SKM-1 (cell line): ENCODE results near the gene PACSIN1.
"Not testable (repeated sequence)": the region's sequence is repeated elsewhere in the genome, so short reads cannot be mapped to it uniquely, and the experiment has no call there.

Experiments used
- DNase-seq: peaks from one replicate; lab custom pipeline; 2025; ENCODE audit not compliant: unreplicated experiment; lab: John Stamatoyannopoulos, UW

PACSIN1 gene

DNA sequence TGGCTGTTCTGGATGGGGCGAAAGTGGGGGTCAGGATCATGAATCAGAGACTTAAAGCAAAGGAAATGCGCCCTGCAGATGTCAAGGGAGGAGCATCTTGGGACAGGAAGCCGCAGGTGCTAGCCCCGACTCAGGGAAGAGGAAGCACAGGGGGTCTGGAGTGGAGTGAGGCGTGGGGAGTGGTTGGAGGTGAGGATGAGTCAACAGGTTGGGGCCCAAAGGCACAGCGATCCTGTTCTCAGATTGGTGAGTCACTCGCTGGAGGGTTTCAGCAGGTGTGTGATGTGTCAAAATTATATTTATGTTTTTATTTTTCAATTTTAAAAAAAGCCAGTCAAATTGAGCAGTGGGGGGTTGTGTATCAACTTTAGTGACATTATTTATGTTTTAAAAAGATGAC lies 19.0 kb downstream of the PACSIN1 start:
- no peak for DNase-seq

- DNase-seq = no peak
Measured at GRCh38 chr6:34485321-34486060, 19.6 kb downstream of the PACSIN1 start.

GRCh38 chr6:34486106-34486740 lies 20.3 kb downstream of the PACSIN1 start:
- DNase-seq = no peak

GRCh38 chr6:34486886-34487285 lies 21.0 kb downstream of the PACSIN1 start:
- not testable (repeated sequence) for DNase-seq

DNA sequence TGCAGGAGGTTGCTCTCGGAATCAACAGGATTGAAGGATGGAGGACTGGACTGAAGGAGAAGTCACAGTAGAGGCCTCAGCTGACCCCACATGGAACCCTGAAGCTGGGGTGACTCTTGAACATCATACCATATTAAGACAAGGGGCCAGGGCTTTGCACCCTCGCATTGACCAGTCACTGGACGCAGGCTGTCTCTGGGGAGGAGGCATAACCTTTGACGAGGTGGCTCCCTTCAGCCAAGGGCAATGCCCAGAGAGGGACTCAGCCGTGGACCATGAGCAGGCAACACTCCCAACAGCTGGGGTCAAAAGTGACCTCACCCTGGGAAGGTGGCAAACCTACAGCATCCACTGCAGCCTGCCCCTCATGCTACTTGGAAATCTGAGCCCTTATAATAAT lies 21.7 kb downstream of the PACSIN1 start:
- DNase-seq = no peak

DNA sequence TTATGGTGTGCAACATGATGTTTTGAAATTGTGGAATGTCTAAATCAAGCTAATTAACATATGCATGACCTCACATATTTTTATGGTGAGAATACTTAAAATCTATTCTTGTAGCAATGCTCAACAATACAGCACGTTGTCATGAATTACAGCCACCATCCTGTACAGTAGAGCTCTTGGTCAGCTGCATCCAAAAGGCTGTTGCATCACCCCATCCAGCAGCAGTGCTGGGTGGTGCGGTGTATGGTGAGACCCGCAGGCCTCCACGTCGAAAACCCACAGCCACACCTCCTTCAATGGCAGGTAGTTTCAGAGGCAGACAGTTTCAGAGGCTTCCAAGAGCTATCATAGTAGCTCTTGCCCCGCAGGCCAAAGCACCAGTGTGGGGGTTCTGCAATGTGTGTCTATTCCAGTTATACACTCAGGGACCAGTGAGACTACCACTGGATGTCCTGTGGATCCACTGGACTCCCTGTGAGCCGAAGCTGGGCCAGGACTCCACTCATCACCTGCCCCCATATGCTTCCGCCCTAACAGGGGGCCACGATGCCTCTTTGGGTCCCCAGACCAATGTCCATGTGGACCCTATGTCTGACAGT lies 23.4 kb downstream of the PACSIN1 start:
- no peak for DNase-seq

- DNase-seq = no peak
Measured at GRCh38 chr6:34490390-34491090, 24.7 kb downstream of the PACSIN1 start.

- DNase-seq = no peak
Measured at GRCh38 chr6:34491091-34491430, 25.2 kb downstream of the PACSIN1 start.

DNA sequence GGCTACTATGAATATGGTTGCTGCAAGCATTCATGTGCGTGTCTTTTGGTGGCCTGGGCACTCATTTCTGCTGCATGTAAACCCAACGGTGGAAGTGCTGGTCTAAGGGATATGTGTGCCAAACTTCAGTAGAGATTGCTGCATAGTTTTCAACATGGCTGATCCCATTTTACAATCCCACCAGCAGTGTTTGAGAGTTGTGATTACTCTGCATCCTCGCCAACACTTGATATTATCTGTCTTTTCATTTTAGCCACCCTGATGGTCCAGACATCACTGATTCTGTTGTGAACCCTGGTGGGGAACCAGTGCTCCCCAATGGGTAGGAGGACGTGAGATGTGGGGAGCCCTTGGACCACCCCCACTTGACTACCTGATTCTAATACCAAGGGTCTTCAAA lies 27.5 kb downstream of the PACSIN1 start:
- DNase-seq = no peak

- no peak for DNase-seq
Measured at GRCh38 chr6:34494973-34495372, 29.1 kb downstream of the PACSIN1 start.

DNA sequence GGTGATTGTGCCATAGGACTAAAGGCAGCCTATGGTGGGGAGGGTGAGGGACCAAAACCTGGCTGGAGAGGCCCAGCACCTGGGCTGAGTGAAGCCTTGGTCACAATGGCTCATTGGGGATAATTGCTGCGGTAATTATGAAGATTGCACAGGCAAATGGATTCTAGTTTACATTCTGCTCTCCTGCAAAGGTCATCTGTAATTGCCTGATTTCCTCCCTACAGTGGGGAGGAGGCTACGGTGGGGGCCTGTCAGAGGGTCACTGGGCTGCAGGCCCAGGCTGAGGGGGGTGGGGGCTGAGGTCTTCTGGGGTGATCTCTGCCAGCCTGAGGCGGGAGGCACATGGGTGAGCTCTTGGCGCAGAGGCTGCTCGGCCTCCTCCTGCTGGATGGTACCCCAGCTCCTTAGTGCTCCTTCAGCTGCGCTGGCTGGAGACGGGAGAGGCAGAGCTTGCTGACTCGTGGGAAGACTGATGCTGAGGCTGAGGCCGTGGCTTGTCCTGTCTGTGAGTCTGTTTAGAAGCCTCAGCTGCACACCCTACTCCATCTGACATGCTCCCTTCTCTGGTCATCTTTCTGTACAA lies 30.3 kb downstream of the PACSIN1 start:
- no peak for DNase-seq

DNA sequence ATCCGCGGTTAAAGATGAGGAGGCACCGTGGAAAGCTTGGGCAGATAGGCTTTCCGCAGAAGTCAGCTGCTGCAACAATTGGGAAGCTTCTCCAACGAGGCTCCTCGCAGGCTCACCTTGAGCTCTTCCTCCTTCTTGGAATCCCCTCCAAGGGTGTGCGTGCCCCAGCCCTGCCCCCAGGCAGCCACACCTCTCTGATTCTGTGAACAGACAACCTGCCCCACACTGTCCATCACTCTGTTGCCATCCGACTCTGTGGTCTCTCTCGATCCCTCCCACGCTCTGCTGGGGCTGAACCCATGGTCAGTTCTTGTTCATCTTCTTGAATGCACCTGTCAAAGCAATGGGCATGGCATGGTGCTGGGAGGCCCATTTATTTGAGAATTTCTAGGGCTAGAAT lies 31.5 kb downstream of the PACSIN1 start:
- no peak for DNase-seq

GRCh38 chr6:34506718-34507117 lies 40.8 kb downstream of the PACSIN1 start:
- DNase-seq = no peak

- no peak for DNase-seq
Measured at GRCh38 chr6:34508425-34508824, 42.5 kb downstream of the PACSIN1 start.

DNA sequence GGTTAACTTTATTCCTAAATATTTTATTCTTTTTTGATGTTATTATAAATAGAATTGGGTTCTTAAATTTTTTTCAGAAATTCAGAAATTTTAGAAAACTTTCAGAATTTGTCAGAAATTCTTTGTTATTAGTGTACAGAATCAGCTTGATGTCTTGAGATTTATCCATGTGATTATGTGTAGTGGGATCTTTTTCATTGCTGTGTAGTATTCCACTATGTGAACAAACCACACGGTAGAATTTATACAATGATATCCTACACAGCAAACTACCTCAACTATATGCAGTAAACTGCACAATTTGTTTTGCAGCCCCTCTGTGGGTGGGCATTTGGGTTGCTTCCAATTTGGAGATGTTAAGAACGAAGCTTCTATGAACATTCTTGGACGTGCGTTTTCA lies 43.9 kb downstream of the PACSIN1 start:
- DNase-seq = no peak

DNA sequence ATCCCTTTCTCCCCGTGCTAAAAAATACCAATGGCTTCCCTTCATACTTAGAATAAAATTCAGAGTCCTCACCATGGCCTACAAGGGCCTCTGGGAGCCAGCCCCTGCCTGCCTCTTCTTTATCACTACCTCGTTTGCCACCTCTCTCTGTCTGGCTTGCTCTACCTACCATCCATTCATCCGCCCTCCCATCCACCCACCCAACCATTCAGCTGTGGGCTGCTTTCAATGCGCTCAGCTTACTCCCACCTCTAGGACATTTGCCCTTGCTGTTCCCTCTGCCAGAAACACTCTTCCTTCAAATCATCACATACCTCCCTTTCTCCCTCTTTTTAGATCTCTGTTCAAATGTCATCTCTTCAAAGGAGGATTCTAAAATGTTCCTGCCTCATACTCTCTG lies 44.4 kb downstream of the PACSIN1 start:
- no peak for DNase-seq

- no peak for DNase-seq
Measured at GRCh38 chr6:34511214-34511914, 45.5 kb downstream of the PACSIN1 start.

DNA sequence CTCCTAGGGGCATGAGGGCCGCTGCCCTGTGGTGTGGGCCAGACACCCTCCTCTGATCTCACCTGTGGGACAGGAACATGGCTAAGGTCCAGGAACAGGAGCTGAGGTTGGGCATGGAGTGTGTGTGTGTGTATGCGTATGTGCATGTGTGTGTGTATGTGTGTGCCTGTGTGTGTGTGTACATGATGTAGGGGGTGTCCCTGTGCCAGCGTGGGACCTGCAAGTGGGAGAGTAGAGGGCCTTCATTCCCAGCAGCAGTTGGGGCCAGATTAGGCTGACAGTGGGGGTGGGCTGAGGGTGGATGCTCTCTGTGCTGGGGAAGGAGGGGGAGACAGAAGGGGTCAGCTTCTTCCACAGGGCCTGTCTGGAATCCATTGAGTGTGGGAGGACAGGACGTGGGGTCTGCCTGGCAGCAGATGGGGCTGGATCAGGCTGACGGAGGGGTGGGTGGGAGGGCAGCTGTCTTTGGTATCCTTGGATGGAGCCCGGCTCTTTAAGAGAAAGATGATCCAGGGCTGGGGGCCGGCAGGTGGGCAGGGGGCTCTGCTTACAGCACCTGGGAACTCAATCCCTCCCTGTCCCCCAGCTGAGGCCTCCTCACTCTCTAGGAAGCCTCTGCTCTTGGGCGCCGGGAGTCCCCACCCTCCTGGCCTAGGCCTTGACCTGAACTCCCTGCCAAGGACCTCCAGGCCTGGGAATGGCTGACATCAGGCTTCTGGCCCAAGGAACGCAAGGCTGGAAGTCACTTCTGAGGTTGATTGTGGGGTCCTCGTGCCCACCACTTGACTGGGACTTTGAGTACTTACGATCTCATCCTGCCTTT lies 46.2 kb downstream of the PACSIN1 start:
- no peak for DNase-seq

DNA sequence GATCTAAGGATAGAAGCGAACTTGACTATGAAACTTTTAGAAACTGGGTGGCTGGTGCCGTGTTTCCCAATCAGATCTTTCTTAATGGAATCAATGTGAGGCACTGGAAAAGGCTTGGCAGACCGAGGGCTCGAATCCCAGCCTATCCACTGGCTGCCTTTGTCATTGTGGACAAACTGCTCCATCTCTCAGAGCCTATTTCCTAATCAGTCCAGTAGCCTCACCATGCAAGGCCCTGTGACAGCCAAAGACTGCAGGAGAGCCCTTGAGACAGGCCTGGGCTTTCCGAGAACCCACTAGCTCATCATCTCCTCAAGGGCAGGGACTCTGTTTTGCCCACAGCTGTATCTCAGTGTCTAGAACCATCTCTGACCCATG lies 46.9 kb downstream of the PACSIN1 start:
- DNase-seq = no peak

DNA sequence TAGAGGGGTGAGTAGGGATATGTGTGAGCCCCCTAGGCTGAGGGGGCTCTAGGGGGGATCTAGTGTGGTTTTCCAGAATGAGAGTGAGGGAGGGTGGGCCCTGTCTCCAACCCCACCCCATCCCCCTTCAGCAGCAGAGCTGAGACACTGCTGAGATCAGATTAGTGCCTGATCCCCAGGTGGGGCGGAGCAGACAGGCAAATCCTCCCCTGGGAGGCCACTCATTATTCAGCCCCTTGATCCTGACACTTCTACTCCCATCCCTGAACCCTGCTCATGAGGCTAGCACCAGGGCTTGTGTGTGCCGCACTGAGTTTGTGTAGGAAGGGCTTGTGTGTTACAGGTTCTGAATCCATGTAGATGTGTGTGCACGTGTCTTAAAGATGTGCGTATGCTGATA lies 47.8 kb downstream of the PACSIN1 start:
- no peak for DNase-seq
